ENCODE data around the gene CPPED1.

Gene CPPED1

GRCh38 chr16:12678983-12679382, 124.7 kb downstream of the CPPED1 start:
- DNase-seq = no peak

DNA sequence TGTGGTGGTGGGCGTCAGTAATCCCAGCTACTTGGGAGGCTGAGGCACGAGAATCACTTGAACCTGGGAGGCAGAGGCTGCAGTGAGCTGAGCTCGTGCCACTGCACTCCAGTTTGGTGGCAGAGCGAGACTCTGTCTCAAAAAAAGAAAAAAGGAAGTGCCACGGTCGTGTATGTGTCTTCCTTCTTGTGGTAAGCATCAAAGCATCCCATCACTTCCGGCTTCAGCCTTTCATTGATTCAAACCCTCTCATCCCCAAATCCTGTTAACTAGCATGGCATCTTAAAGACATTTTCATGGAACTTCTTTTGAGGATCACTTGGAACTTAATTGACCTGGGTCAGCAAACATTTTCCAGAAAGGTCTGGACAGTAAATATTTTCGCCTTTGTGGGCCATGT, 126.2 kb downstream of the CPPED1 start:
- no peak for DNase-seq

DNA sequence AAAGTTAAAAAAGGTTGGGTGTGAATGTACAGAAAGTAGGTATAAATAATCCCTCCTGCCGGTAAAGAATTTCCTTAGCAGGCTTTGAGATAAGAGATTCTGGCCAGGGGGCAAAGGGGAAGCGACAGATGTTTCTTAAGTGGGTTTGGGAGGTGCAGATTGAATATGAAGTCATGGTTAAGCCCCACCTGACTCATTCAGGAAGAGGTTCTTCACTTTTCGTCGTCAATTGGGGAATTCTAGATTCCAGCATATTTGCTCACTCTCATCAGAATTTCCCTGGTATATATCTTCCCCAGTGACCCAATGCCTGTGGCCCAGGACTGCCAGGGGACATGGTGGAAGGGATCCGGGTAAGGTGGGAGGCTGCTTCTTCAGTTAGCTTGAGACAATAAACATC, 127.8 kb downstream of the CPPED1 start:
- DNase-seq = no peak

DNA sequence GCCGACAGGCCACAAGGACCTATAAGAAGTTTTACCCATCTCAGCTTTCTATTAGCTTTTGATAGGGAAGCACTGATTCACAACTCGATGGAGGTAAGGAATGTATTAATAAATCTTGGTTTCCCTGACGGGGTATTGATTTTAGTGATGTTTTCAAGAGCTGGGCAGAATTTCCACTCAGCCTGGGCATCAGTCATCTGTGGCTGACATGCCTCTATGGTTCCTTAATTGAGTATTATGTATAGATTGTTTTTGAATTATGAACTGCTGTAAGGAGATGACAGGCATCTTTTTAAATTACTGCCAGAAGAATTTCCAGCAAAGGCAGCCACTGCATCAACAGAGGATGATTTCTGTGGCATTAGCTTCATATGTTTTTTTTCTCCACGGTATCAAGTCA, 128.6 kb downstream of the CPPED1 start:
- DNase-seq = no peak

DNA sequence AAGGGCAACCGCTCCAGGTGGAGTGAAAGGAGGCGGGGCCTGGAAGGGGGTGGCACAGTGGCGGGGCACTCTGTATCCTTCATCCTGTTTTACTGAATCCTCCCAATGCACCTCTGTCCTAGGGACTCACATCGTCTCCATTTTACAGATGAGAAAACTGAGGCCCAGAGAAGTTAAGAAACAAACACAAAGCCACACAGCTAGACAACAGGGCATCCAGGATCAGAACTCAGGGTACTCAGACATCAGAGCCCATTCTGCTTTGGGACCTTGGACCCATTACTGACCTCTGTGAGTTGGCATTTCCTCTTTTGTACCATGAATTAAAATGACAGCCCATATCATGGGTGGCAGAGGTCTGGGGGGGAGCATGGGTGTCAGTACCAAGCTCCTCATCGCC, 129.2 kb downstream of the CPPED1 start:
- DNase-seq = no peak

- DNase-seq = no peak
Measured at GRCh38 chr16:12674071-12674470, 129.6 kb downstream of the CPPED1 start.

DNA sequence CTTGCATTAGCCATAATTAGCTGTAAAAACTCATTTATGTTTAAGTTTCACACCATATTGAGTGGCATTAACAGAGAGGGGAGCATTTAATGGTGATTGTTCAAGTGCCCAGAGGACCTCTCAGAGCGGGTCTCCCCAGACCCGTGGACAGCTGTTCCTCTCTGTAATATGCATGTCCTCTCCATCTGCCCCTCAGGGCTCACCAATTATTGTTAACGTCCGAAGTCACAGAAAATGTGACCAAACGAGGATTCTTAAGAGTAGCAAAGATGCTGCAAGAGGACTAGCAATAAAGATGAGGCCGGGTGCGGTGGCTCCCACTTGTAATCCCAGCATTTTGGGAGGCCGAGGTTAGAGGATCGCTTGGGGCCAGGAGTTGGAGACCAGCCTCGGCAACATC, 130.2 kb downstream of the CPPED1 start:
- no peak for DNase-seq

DNA sequence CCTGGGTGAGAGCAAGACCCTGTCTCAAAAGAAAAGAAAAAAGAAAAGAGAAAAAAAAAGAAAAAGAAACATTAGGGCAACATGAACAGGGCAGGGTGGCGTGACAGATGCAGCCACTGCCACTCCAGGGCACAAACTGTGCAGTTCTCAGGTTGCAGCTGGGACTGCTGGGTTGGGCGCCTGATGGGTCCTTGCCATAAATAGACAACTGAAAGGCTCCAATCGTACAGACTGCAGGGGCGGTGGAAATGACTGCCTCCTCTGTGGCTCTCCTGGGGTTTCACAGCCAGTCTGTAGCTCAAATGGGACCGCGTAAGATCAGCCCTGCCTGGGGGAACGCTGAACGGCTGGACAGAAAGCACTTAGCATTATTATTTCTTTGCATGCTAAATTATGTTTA, 130.7 kb downstream of the CPPED1 start:
- DNase-seq = no peak

DNA sequence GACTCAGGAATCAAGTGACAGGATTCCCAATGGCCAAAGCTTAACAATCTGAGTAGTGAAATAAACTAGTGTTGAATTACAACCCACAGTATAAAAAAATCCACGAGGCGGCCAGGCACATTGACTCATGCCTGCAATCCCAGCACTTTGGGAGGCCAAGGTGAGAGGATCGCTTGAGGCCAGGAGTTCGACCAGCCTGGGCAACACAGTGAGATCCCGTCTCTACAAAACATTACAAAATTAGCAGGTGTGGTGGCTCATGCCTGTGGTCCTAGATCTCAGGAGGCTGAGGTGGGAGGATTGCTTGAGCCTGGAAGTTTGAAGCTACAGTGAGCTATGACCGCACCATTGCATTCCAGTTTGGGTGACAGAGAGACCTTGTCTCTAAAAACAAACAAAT, 133.8 kb downstream of the CPPED1 start:
- no peak for DNase-seq

- DNase-seq = no peak
Measured at GRCh38 chr16:12667909-12668308, 135.8 kb downstream of the CPPED1 start.

GRCh38 chr16:12664164-12664733, 139.4 kb downstream of the CPPED1 start:
- no peak for DNase-seq

DNA sequence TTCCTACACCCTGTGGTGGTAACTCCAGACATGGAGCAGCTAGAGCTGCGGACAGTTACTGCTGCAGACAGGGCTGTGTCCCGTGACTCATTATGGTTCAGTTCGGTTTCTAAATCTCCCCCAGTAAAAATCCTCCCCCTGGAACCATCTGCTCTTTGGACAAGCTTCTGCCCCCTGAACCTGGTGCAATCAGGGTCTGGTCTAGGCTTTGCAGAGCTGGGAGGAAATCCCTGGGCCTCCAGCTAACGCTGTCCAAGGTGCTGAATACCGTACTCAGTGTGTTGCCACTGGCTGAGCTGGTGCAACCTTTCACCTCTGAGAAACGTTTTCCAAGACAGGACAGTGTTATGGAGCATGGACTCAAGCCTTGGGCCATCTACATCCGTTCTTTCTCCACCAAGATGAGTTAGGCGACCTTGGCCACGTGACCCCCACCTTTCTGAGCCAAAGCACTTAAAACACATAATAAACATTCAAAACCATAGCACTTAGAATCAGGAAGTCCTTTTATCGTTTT, 142.0 kb downstream of the CPPED1 start:
- DNase-seq = no peak

DNA sequence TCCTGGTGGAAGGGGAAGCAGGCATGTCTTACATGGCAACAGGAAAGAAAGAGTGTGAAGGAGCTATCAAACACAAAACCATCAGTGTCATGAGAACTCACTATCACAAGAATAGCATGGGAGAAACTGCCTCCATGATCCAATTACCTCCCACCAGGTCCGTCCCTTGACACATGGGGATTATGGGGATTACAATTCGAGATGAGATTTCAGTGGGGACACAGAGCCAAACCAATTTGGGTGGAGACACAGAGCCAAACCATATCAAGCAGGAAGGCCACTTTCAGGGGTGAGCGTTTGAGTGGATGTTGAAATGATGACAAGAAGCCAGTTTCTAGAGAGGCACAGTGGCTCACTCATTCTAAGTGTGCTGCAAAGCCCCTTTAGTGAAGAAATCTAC, 143.8 kb downstream of the CPPED1 start:
- no peak for DNase-seq

GRCh38 chr16:12658506-12658905, 145.2 kb downstream of the CPPED1 start:
- DNase-seq = no peak

GRCh38 chr16:12655537-12655936, 148.2 kb downstream of the CPPED1 start:
- no peak for DNase-seq

- DNase-seq = no peak
Measured at GRCh38 chr16:12653820-12654392, 149.8 kb downstream of the CPPED1 start.

- no peak for DNase-seq
Measured at GRCh38 chr16:12652924-12653323, 150.8 kb downstream of the CPPED1 start.

- no peak for DNase-seq
Measured at GRCh38 chr16:12651765-12652512, 151.7 kb downstream of the CPPED1 start.

DNA sequence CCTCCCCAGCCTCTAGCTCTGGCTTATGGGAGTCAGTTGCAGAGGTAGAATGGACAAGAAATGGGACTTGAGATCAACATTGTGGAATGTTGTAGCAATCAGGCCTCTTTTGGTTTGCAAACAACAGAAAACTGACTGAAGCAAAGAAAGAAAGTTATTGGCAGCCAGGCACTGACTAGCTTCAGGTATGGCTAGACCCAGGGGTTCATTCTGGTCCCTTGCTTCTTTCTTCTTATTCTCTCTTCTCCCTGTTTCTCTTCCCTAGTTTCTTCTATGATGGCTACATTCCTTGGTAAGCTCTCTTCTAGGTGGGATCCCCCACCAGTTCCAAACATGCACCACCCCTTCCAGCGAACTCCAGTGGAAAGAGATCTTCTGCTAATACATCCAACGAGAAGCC, 154.3 kb downstream of the CPPED1 start:
- DNase-seq = no peak

- DNase-seq = peak; percentile 35
Measured at GRCh38 chr16:12646490-12647274, 157.0 kb downstream of the CPPED1 start.

GRCh38 chr16:12646098-12646489, 157.6 kb downstream of the CPPED1 start:
- DNase-seq = no peak

DNA sequence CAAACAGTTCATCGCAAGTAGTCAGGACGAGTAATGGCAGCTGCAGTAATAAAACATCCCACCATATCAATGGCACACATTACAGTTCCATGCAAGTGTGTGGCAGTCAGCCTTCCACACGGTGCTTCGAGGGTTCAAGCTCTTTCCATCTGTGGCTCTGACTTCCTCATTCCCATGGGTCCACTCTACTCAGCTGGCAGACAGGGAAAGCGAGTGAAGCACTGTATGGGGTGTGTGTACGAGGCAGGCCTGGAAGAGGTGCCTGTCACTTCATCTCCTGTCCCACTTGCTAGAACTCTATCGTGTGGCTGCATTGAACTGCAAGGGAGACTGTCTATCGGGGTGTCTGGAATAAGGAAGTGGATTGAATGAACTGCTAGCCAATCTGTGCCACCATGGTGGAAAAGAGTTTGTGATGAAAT, 160.6 kb downstream of the CPPED1 start:
- DNase-seq = no peak

DNA sequence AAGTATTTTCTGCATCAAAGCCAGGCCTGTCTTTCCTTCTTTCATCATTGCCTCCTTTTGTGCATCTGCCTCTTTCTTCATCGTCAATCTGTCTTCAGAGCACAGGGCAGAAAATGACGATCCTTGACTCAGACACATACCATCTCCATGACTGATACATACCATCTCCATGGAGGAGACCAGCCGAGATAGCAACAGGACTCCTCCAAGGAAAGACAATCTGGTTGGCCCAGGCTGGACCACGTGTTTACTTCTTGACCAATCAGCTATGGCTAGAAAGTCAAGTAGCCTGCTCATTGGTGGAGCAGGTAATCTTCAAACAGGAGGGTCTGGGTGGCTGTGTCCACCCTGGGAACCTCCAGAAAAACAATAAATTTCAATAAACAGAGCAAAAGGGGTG, 164.6 kb downstream of the CPPED1 start:
- no peak for DNase-seq

GRCh38 chr16:12637002-12637401, 166.7 kb downstream of the CPPED1 start:
- no peak for DNase-seq
